Hematopoietic multipotent progenitor cell treated with erythropoietin and hydrocortisone succinate and interleukin-3 and kit ligand, for 15 days (in vitro differentiated cells): ENCODE results near the gene PACRG.
"Not testable (repeated sequence)": the region's sequence is repeated elsewhere in the genome, so short reads cannot be mapped to it uniquely, and the experiment has no call there.

Source experiments
- DNase-seq: peaks from one replicate; pipeline ENCODE4 v3.0.0-alpha.2; 2015; ENCODE audit warnings: low spot score

Gene PACRG

DNA sequence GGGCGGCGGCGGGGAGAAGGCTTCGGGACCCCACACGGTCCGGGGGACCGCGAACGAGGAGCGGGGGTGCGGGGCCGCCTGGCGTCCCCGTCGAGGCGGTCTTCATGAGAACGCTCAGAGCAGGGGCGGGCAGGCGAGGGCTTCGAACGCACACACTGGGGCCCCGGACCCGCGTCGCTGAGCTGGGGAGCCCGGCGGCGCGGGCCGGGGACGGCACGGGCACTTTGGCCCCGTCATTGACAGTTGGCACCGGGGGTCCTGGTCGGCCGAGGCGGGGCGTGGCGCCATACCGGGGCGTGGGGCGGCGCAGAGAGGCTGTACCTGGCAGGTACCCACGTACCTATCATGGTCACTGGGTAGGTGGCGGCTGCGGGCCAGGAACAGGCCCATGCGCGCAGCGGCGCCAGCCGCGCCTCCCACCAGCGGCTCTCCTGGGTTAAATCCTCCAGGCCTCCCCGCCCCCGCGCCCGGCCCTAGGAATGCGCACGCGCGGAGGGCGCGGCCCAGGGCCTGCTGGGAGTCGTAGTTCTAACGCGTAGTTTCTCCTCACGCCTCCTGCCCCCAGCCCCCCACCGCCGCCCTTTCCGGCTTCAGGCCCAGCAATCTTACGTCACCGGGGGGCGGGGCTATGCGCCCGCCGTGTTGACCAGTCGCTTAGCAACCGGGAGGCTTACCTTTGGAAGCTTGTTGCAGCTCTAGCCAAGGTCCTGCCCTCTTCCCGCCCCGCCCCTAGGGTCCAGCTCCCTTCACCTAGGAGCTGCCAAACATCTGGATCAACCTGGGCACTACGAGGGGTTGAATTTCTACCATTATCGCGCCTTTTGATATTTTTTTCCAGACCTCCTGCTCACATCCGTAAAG lies at the start of gene PACRG, which contains the start of gene PRKN:
Gene PACRG (plus strand): TSS at position 653 of the 861 bp plus-strand sequence.
Gene PRKN (minus strand): TSS at position 445 of the 861 bp plus-strand sequence.
- DNase-seq, result peak; percentile 85

DNA sequence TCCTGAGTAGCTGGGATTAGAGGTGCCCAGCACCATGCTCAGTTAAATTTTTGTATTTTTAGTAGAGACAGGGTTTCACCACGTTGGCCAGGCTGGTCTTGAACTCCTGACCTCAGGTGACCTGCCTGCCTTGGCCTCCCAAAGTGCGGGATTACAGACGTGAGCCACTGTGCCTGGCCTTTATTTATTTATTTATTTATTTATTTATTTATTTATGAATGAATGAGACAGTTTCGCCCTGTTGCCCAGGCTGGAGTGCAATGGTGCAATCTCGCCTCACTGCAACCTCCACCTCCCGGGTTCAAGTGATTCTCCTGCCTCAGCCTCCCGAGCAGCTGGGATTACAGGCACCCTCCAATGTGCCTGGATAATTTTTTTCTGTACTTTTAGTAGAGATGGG lies 48.9 kb upstream of the PACRG start:
- not testable (repeated sequence) for DNase-seq

DNA sequence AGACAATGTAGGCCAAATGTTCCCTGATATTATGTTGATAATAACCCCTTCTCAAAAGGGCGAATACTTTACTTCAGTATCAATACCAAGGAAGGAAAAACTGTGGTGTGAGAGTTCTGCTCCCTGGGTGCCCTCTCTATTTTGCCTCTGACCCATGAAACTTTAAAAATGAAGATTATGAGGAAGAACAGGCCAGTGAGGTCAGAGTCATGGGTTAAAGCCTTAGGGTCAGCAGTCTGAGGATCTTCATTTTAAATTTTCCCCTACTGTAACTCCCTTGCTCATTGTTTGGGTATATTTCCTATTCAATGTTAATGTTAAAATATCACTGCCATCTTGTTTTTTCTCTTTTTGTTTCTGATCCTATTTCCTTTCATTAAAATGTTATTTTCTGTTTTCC lies 48.1 kb upstream of the PACRG start:
- no peak for DNase-seq

DNA sequence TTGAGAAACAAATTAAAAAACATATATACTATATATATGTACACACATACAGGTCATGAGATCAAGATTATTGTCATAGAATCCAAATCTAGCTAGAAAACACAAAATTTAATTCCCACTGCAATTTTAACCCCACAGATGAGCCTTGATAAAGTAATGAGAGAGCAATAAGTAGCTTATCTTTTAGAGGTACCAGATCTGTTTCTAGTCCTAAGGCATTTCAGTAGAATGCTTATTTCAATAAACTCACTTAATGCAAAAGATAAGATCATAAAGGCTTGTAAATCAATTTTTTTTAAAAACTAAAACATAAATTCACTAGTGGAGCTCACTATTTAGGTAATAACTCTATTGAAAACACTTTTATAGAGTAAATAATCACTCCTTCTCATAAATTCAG lies 47.4 kb upstream of the PACRG start:
- DNase-seq, result no peak

DNA sequence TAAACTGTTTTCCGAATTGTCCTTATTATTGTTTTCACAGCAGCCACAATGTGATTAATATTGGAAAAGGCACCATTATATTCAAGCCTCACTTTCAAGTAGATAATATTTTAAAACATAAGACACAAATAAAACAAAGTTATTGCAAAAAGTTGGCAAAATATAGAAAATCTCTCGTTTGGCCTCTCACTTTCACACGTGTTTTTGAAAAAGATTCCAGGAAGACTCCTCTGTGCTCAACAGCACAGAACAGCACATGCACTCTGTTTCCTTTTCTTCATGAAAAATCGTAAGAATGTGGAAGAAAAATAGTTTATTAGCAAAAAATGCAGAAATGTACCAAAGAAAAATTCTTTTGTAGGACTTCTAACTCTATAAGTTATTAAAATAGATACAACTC lies 46.9 kb upstream of the PACRG start:
- DNase-seq, result no peak

DNA sequence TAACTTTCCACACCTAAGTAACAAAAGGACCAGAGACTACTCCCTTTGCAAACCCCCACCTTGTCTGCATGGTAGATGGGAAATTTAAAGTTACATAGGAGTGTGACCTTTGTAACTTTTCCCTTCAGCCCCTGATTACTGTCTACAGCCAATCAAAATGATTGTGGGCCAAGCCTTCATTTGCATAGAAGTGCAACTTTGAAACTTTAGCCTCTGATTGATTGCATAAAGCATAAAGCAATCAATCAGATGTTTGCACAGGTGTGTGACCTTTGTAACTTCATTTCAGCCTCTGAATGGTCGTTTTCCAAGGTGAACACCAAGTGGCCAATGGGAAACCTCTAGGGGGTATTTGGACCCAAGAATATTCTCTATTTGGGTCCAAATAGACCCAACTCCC lies 46.3 kb upstream of the PACRG start:
- no peak for DNase-seq

DNA sequence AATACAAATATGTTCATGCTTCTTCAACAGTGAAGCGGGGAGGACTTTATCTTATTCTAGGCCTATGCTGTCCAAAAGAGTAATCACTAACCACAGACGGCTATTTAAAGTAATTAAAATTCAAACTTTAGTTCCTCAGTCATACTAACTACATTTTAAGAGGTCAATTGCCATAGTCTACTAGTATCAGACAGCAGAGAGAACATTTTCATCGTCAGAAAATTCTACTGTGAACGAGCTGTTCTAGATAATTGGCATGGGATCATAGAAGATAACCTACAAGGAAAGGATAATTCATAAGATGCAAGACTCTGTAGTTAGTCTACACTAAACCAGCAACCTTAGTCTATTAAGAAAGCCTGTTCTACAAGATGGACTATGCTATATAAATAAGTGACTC lies 44.6 kb upstream of the PACRG start:
- DNase-seq, result no peak

DNA sequence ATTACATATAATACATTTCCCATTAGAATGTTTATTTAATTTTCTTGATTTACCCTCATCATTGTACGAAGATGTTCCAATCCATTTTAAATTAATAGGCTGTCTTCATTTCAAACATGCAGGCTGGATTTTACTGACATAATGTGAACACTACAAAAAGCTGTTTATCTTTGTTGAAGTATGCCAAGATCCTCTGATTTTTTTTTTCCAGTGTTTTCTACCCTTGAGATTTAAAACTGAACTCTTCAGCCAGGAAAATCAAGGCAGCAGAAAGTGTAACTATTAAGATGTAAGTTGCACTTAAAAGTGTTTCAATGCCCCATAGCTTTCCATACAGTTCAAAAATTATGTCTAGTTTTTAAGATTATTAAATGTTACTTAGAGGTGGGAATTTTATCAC lies 43.7 kb upstream of the PACRG start:
- no peak for DNase-seq

DNA sequence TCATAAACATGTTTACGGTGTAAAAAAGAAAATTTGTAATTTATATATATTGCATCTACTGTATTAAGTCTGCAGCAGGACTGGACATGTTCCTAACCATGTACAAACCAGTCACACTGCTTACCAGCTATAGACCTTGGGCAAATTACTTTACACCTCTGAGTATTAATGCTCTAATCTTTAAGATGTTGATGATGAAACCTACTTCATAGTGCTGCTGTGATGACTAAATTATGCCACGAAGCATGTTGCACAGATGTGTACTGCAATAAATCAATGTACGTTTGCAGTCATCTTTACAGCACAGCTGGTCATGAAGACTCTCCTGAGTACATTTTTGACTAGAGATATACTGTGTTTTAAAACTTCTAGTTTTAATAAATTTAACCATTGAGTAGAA lies 42.8 kb upstream of the PACRG start:
- no peak for DNase-seq

DNA sequence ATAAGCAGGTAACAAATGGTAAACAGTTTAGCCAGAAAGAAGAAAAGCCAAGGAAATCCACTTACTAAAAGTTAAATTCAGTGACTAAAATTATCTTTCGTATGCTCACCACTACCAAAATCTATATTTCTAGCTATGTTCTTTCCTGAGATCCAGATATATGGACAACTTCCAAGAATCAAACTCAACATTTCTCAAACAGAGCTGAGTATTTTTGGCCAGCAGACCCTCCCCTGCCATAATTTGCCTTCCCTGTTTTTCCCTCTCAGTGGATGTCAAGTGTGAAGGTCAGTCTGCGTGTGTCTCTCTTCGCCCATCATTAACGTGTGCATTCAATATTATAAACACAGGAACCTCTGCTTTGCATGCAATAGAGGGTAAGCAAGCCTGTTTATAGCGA lies 42.2 kb upstream of the PACRG start:
- DNase-seq, result no peak

DNA sequence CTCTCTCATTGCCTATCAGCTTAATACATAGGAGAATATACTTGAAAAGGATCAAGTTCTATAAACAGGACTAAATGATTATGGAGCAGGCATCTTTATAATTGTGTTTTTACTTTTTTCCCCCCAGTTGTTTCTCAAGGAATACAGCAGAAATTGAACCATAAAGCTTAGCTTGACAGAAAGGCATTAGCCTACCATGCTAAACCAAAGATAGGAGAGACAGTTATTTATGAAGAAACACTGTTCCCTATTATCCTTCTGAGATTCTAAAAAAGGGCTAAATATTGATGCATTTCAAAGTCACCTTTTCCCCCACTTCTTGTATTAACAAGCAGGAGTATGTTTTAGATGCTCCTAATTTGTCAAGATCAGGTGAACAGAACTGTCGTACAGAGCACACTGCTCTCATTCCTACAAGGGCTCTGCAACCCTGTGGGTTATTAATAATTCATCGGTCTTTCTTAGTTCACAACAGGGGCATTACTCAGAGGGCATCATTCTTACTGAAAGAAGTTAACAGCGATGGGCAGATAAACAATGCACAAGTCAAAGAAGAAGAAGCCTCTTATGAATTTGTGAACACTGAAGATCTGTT lies 38.9 kb upstream of the PACRG start:
- no peak for DNase-seq

DNA sequence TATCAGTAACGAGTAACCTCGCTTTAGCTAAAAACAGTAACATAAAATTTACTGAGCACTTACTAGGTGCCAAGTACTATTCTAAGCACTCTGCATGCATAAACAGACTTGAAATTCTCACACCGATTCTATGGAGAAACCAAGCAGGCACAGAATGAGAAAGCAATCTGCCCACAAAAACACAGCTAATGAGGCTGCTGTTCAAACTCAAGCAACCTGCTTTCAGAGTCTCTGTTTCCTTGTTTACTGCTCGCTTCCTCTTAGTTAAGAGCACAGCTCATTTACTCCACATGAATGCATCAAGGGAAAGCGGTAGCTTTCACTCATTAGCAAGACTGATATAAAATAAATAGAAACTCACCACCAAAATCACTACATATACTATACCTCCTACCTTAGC lies 37.6 kb upstream of the PACRG start:
- no peak for DNase-seq

DNA sequence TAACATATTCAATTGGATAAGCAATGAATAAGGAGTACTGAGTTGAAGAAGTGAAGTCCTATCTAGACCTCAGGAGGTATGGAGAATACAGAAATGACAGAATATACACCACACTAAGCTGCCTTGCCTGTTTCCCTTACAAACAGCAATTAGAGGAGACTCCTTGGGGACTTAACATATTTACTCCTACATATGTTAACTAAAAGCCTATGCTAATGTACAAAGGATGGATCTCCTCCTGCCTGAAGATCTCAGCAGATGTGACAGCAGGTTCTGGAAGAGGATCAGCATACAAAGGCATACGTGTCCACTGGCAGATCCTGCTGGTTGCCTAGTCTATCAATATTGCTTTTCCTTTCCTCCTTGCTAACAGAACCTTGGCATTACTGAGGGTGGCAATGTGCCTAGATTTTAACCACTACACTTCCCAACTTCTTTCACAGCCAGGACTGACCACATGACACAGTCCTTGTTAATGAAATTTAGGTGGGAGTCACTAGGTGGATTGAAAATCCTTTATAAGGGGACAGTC lies 29.8 kb upstream of the PACRG start:
- no peak for DNase-seq

DNA sequence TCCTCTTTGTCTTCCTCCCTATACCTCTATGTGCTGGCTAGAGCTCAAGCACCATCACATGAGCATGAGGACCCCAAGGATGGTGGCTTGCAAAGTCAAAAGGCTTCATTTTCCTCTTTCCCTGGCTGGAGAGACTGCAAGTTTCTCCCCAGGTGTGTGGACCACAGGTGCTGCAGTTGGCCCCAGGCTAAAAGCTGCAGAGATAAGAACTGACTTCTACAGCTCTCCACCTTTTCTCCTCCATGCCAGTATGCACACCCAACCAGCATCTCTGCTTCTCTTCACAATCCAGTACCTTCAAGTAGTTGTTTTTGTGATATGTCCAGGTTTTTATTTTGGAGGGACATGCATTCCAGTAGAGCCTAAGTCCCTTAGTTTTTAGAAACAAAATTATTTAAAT lies 29.3 kb upstream of the PACRG start:
- DNase-seq, result no peak

DNA sequence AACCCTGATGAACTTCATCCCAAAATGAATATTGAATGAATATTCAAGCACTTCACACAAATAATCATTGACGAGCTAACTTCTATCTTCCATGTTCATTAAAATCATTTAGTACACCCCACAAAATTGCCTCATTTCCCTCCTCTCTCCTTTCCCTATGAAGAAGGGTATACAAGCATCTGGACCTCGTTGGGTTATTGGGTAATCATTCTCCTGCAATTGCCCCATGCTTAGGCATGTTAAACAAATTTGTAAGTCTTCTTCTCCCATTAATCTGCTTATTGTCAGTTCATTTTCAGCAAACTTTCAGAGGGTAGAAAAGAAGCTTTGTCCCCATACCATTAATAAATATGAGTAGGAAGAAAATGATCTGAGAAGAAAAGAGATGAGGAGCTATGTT lies 27.8 kb upstream of the PACRG start:
- no peak for DNase-seq

DNA sequence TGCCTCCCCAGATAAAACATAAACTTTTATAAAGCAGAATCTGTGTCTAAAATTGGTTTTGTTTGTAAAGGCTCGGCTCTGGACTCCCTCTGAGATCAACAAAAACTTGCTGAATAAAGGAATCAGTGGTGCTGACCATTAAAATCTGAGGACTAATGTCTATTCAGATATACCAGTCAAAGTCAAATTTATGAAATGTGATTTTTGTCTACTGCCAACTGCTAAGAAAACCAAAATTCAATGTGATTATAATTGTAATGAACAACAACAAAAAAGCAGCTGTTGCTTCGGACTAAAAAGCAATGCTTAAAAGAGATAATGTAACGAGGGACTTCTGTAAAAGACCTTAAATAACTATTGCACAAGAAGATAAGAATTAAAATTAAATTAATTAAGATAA lies 26.8 kb upstream of the PACRG start:
- no peak for DNase-seq

DNA sequence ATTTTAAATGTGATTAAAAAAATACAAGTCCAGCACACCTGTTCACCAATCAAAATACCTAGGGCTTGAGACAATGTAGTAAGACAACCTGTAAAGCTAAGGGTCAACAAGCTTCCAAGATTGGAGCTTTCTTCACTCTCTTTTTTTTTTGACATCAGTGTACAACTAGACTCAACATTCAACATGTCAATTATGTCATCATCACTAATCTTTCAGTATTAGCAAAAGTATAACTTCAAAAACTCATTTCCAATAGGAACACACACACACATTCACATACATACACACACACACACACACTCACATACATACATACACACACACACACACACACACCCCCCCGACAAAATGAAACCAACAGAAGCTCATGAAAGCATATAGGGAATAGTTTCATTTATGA lies 26.2 kb upstream of the PACRG start:
- DNase-seq, result no peak

DNA sequence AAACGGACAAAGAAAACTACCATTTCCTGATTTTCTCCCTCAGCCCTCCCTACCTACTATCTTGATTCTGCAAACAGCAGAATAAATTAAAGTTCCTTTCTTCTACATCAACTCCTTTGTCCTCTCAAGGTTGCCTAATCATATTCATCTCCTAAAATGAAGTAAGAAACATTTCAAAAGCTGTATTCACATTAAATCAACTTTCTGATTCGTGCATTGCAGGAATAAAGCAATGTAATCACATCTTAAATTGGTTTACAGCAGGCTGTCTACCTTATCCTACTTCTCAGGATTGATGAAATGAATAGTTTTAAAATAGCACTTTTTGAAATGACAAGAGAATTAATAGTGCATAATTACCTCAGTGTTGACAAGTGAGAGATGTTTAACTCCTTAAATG lies 25.3 kb upstream of the PACRG start:
- DNase-seq, result no peak

DNA sequence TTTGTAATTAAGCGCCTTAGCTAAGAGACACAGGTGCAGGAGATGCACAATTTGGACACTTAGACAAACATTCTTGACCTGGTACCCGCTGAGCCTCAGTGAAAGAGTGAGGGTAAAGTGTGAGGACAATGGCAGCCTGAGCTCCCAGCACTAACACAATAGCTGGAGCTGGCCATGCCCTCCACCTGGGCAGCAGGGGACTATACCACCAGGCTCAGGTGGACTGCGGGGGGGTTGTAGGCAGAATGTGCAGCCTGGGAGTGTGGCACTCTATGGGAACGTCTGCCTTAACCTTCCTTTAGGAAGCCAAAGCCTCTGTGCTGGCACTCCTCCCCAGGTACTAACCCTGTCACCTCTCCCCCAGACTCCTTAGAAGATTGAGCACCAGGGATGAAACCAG lies 23.8 kb upstream of the PACRG start:
- DNase-seq, result no peak

DNA sequence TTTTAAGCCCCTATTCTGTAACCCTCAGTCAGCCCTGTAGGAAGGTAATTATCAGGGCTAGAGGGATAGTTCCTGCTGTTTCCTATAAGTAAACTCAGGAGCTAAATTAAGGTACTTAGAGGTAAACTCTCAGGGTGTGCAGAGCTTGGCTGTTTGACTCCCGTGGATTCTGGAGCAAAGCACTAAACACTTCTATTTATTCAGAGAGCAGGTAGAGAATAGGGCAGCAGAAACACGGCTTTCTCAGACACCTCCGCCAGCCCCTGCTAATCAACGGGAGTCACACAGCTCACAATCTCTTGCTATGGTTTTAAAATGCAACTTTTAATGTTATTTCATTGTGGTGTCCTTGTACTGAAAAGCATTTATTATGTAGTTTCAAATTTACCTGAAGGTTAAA lies 22.0 kb upstream of the PACRG start:
- no peak for DNase-seq

DNA sequence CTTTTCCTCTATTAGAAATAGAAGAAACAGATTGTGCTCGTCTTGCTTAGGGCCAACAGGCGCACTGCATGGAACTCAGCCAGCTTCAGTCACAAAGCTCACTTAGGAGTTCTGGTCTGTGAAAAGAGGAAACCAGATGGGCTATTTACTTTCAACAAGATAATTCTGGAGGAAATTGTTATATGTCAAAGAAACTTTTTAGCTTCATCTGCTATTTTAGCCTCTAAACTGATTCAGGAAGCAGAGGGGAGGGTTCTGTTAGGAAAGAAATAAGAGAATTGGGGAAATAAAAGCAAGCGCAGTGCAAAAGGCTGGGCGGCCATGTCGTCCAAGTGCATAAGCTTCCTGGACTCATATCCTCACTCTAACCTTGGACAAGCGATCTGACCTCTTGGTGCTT lies 21.5 kb upstream of the PACRG start:
- DNase-seq, result no peak

DNA sequence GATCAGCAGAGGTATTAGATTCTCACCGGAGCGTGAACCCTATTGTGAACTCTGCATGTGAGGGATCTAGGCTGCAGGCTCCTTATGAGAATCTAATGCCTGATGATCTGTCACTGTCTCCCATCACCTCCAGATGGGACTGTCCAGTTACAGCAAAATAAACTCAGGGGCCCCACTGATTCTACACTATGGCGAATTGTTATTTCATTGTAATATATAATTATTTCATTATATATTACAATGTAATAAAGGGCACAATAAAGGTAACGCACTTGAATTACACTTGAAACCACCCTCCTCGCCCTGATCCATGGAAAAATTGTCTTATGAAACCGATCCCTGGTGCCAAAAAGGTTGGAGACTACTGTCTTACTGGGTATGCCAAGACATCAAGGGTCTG lies 18.8 kb upstream of the PACRG start:
- no peak for DNase-seq

DNA sequence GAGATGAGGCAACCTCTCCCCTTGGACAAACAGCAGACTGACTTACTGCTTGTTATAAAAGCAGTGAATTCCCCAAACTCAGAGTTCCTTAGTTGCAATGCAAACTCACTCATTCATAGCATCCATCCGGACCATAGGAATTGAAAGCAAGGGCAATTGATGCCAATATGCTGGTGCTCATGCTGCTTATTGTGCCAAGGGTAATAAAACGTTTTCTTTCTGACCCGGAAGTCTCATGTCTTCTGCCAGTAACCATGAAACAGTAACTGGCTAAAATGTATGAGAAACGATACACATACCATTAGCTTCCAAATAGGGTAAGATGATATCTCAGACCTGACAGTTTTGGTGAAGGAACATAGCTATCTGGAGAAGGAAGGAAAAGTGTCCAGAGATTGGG lies 18.3 kb upstream of the PACRG start:
- no peak for DNase-seq

DNA sequence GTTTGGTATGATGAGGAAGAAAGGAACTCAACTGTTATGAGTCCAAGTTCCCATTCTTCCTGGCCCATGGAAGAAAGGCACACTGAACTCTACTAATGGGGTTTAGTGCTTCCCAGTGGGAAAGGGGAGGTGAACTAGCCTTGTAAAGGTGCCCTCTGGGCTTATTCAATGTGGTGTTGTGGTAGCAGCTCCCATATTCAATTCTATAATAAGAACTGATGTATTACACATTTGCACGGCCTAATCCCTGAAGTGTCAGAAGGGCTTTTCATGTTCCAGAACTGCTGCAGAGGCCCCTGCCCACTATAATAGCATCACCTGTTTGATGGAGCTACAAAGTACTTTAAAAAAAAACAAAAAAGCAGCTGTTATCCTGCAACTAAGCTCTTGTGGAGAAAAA lies 17.4 kb upstream of the PACRG start:
- no peak for DNase-seq
